ENCODE measurements around the gene SAMD10. TPM values are rescaled to one million over a fixed set of nuclear protein-coding genes. Genes with fewer than 3 reads are reported as not detected.

The SAMD10 gene
- total RNA-seq, 4 donors from 2014 or later = 5.1 to 15.9 (median 6.8) TPM

GRCh38 chr20:63953764-63954429 is 25.5 kb downstream of the SAMD10 start:
- no peak for DNase-seq
- WGBS, 2 donors = 42 to 71% methylated on average over 7 to 9 of the region's 13 CpGs
- no peak for TF ChIP-seq POLR2A (IDR thresholded peaks at IDR 0.05)
- TF ChIP-seq CTCF (IDR thresholded peaks at IDR 0.05) = no peak
- peaks cover 0 to 14% (median 0%) of the 10 kb centered on the region in 3 donors for H3K36me3 ChIP-seq
- peaks cover 71 to 92% (median 77%) of the 10 kb centered on the region in 3 donors for H3K4me1 ChIP-seq
- intact Hi-C loops (cut with DNase I) = no loop called here
- H3K4me3 ChIP-seq = peak overlapping the region in 3 of 4 donors; percentile 74 to 98 (median 83)
- no peaks in the 10 kb centered on the region for H3K9me3 ChIP-seq
- H3K27me3 ChIP-seq = no peaks in the 10 kb centered on the region
- H3K27ac ChIP-seq = peak overlapping the region; percentile 38 to 99 (median 96)

GRCh38 chr20:63952769-63953168 is 26.7 kb downstream of the SAMD10 start:
- WGBS, 2 donors = 84 to 86% methylated on average over 1 to 11 of the region's 14 CpGs
- no peak for TF ChIP-seq POLR2A (IDR thresholded peaks at IDR 0.05)
- Histone ChIP-seq H3K36me3 (peaks cover 0 to 9% (median 0%) of the 10 kb centered on the region in 3 donors), H3K9me3 (no peaks in the 10 kb centered on the region), H3K27me3 (no peaks in the 10 kb centered on the region), H3K27ac (peak overlapping the region; percentile 93 to 99 (median 96)), H3K4me3 (peak overlapping the region in 1 of 4 donors; percentile 11), H3K4me1 (peaks cover 78 to 92% (median 85%) of the 10 kb centered on the region in 3 donors)
- intact Hi-C loops (cut with DNase I) = no loop called here
- DNase-seq = no peak

GRCh38 chr20:63952210-63952535 is 27.3 kb downstream of the SAMD10 start:
- Histone ChIP-seq H3K4me3 (peak overlapping the region in 1 of 4 donors; percentile 11), H3K9me3 (no peaks in the 10 kb centered on the region), H3K36me3 (peaks cover 0 to 9% (median 0%) of the 10 kb centered on the region in 3 donors), H3K27ac (peak overlapping the region; percentile 93 to 99 (median 96)), H3K4me1 (peaks cover 77 to 92% (median 85%) of the 10 kb centered on the region in 3 donors), H3K27me3 (no peaks in the 10 kb centered on the region)
- TF ChIP-seq POLR2A (IDR thresholded peaks at IDR 0.05) = no peak
- TF ChIP-seq CTCF (IDR thresholded peaks at IDR 0.05) = no peak
- 29% methylated on average over 4 of the region's 15 CpGs; no CpG with 5 or more reads in 1 of the 2 donors for WGBS, 2 donors
- intact Hi-C loops (cut with DNase I) = no loop called here
- DNase-seq = no peak

GRCh38 chr20:63951398-63952209 is 27.8 kb downstream of the SAMD10 start:
- H3K27ac ChIP-seq = peak overlapping the region; percentile 93 to 99 (median 96)
- no peaks in the 10 kb centered on the region for H3K9me3 ChIP-seq
- H3K4me3 ChIP-seq = peak overlapping the region in 3 of 4 donors; percentile 21 to 35 (median 30)
- TF ChIP-seq POLR2A (IDR thresholded peaks at IDR 0.05) (no peak), CTCF (IDR thresholded peaks at IDR 0.05) (no peak)
- H3K36me3 ChIP-seq = peaks cover 0 to 10% (median 0%) of the 10 kb centered on the region in 3 donors
- 36% methylated on average over 5 of the region's 17 CpGs; no CpG with 5 or more reads in 1 of the 2 donors for whole genome bisulfite sequencing, 2 donors
- peaks cover 72 to 92% (median 82%) of the 10 kb centered on the region in 3 donors for H3K4me1 ChIP-seq
- no peaks in the 10 kb centered on the region for H3K27me3 ChIP-seq
- no peak for DNase-seq
- intact Hi-C loops (cut with DNase I) = no loop called here

GRCh38 chr20:63950701-63951397 is 28.6 kb downstream of the SAMD10 start:
- peak overlapping the region; percentile 93 to 99 (median 96) for H3K27ac ChIP-seq
- intact Hi-C loops (cut with DNase I) = no loop called here
- H3K36me3 ChIP-seq = peaks cover 1 to 17% (median 4%) of the 10 kb centered on the region in 3 donors
- no peaks in the 10 kb centered on the region for H3K9me3 ChIP-seq
- 42% methylated on average over 2 of the region's 20 CpGs; no CpG with 5 or more reads in 1 of the 2 donors for WGBS, 2 donors
- peaks cover 72 to 98% (median 82%) of the 10 kb centered on the region in 3 donors for H3K4me1 ChIP-seq
- H3K4me3 ChIP-seq = peak overlapping the region in 3 of 4 donors; percentile 21 to 35 (median 30)
- TF ChIP-seq CTCF (IDR thresholded peaks at IDR 0.05) (no peak), POLR2A (IDR thresholded peaks at IDR 0.05) (no peak)
- DNase-seq = no peak
- no peaks in the 10 kb centered on the region for H3K27me3 ChIP-seq

All from esophagus squamous epithelium (tissue), 5 donors.